Tibial artery (tissue), 4 donors: ENCODE results near the gene SCAP.

Experiments used
- DNase-seq, 2 donors: peaks; one replicate each; pipeline ENCODE4 v3.0.0-alpha.2; 2019
- H3K27ac ChIP-seq, 2 donors: fragments of 200-600 bp; sonication (generic) in 1 of 2; 1 replicate in 1 of 2; 2 replicates in 1 of 2; pipeline ENCODE4 v1.5.1; 2018 to 2019; ENCODE audit warnings: mild to moderate bottlenecking in 1 of 2
- H3K27me3 ChIP-seq, 2 donors: fragments of 200-600 bp; sonication (generic) in 1 of 2; one replicate each; pipeline versions ENCODE4 v1.5.1 to v1.6.0; 2016 to 2019
- H3K36me3 ChIP-seq, 3 donors: fragments of 200-600 bp; sonication (generic) in 2 of 3; one replicate each; pipeline ENCODE4 v1.5.1; 2016 to 2019; ENCODE audit warnings: mild to moderate bottlenecking in 2 of 3
- H3K4me1 ChIP-seq, 4 donors: fragments of 200-600 bp; sonication (generic) in 2 of 4; 1 replicate in 3 of 4; 2 replicates in 1 of 4; pipeline ENCODE4 v1.5.1; 2016 to 2019
- H3K4me3 ChIP-seq, 2 donors: fragments of 200-600 bp; sonication (generic) in 1 of 2; 1 replicate in 1 of 2; 2 replicates in 1 of 2; pipeline ENCODE4 v1.5.1; 2018 to 2019; ENCODE audit warnings: mild to moderate bottlenecking in 2 of 2
- H3K9me3 ChIP-seq, 3 donors: fragments of 200-600 bp; sonication (generic) in 1 of 3; one replicate each; pipeline ENCODE4 v1.5.1; 2016 to 2019
- CTCF ChIP-seq, 2 experiments: fragments of 200-600 bp in 1 of 2; fragments of 450-650 bp in 1 of 2; IDR thresholded peaks; one replicate each; pipeline ENCODE4 v1.5.1; 2017 to 2019; ENCODE audit warnings: antibody characterized with exemption in 2 of 2, mild to moderate bottlenecking in 1 of 2, moderate library complexity in 1 of 2
- intact Hi-C: fragments of 100-400 bp; cut with DNase I; formaldehyde crosslinking; loops from one replicate; pipeline ENCODE4 v1.15.0; 2023; ENCODE audit warnings: low total_unique reads

The SCAP gene

GRCh38 chr3:47452453-47453215, 23.1 kb downstream of the SCAP start:
- H3K27me3 ChIP-seq: no peaks in the 10 kb centered on the region
- no peak overlapping the region for H3K27ac ChIP-seq
- no peaks in the 10 kb centered on the region for H3K36me3 ChIP-seq
- H3K4me1 ChIP-seq: peaks cover 0 to 13% (median 4%) of the 10 kb centered on the region in 4 donors
- intact Hi-C loops: no loop called here
- no peaks in the 10 kb centered on the region for H3K9me3 ChIP-seq
- TF ChIP-seq CTCF (IDR thresholded peaks at IDR 0.05): no peak
- no peak overlapping the region for H3K4me3 ChIP-seq
- DNase-seq: no peak

GRCh38 chr3:47444103-47444502, 31.6 kb downstream of the SCAP start:
- intact Hi-C loops: no loop called here
- peaks cover 10 to 26% (median 17%) of the 10 kb centered on the region in 3 donors for H3K36me3 ChIP-seq
- no peak overlapping the region for H3K4me3 ChIP-seq
- no peak for DNase-seq
- no peaks in the 10 kb centered on the region for H3K27me3 ChIP-seq
- no peaks in the 10 kb centered on the region for H3K9me3 ChIP-seq
- peak overlapping the region; percentile 55 to 75 for H3K27ac ChIP-seq
- TF ChIP-seq CTCF (IDR thresholded peaks at IDR 0.05): no peak
- H3K4me1 ChIP-seq: peaks cover 0 to 27% (median 14%) of the 10 kb centered on the region in 4 donors

- no peak for DNase-seq
- intact Hi-C loops: no loop called here
- peaks cover 0 to 27% (median 14%) of the 10 kb centered on the region in 4 donors for H3K4me1 ChIP-seq
- H3K4me3 ChIP-seq: no peak overlapping the region
- H3K27me3 ChIP-seq: no peaks in the 10 kb centered on the region
- H3K36me3 ChIP-seq: peaks cover 13 to 31% (median 17%) of the 10 kb centered on the region in 3 donors
- H3K27ac ChIP-seq: peak overlapping the region; percentile 55 to 75
- no peaks in the 10 kb centered on the region for H3K9me3 ChIP-seq
- TF ChIP-seq CTCF (IDR thresholded peaks at IDR 0.05): no peak
Observed at GRCh38 chr3:47443611-47443995, 32.1 kb downstream of the SCAP start.

- H3K4me1 ChIP-seq: peaks cover 0 to 27% (median 14%) of the 10 kb centered on the region in 4 donors
- no peaks in the 10 kb centered on the region for H3K27me3 ChIP-seq
- no peaks in the 10 kb centered on the region for H3K9me3 ChIP-seq
- DNase-seq: peak in 1 of 2 donors; percentile 13
- H3K4me3 ChIP-seq: no peak overlapping the region
- intact Hi-C loops: no loop called here
- peaks cover 17 to 44% (median 25%) of the 10 kb centered on the region in 3 donors for H3K36me3 ChIP-seq
- no peak for TF ChIP-seq CTCF (IDR thresholded peaks at IDR 0.05)
- peak overlapping the region; percentile 55 to 75 for H3K27ac ChIP-seq
Observed at GRCh38 chr3:47441796-47442551, 33.8 kb downstream of the SCAP start.

GRCh38 chr3:47440131-47440530, 35.6 kb downstream of the SCAP start:
- TF ChIP-seq CTCF (IDR thresholded peaks at IDR 0.05): no peak
- intact Hi-C loops: no loop called here
- Histone ChIP-seq H3K27me3 (no peaks in the 10 kb centered on the region), H3K27ac (no peak overlapping the region), H3K4me3 (no peak overlapping the region), H3K4me1 (peaks cover 0 to 27% (median 14%) of the 10 kb centered on the region in 4 donors), H3K9me3 (no peaks in the 10 kb centered on the region), H3K36me3 (peaks cover 17 to 44% (median 25%) of the 10 kb centered on the region in 3 donors)
- peak in 1 of 2 donors; percentile 9 for DNase-seq
